WERI-Rb-1 (cell line): ENCODE measurements around the gene HDLBP.

ENCODE experiments used
- DNase-seq: peaks from one replicate; pipeline ENCODE4 v3.0.0-alpha.2; 2020
- H3K27ac ChIP-seq: fragments of 250-450 bp; sonication (Bioruptor Pico); 2 replicates; pipeline ENCODE4 v1.5.1; 2020; ENCODE audit warnings: mild to moderate bottlenecking, moderate library complexity
- H3K27me3 ChIP-seq: fragments of 250-450 bp; sonication (Bioruptor Pico); 2 replicates; pipeline ENCODE4 v1.5.1; 2021; ENCODE audit warnings: mild to moderate bottlenecking, low read depth, moderate library complexity; ENCODE audit not compliant: insufficient read depth, severe bottlenecking
- H3K36me3 ChIP-seq: fragments of 250-450 bp; sonication (Bioruptor Pico); 2 replicates; pipeline ENCODE4 v1.5.1; 2020; ENCODE audit warnings: mild to moderate bottlenecking, moderate library complexity
- H3K4me3 ChIP-seq: 2 replicates; pipeline ENCODE4 v1.5.1; 2011; ENCODE audit warnings: low read depth, mild to moderate bottlenecking, control low read depth, low read length
- H3K9me3 ChIP-seq: fragments of 250-450 bp; sonication (Bioruptor Pico); 2 replicates; pipeline ENCODE4 v1.5.1; 2021; ENCODE audit warnings: mild to moderate bottlenecking, moderate library complexity; ENCODE audit not compliant: severe bottlenecking
- CTCF ChIP-seq: IDR thresholded peaks from 2 replicates; pipeline ENCODE4 v1.5.1; 2011; ENCODE audit warnings: low read depth, mild to moderate bottlenecking, control low read depth, inconsistent platforms, low read length

The HDLBP gene

GRCh38 chr2:241265506-241265905 lies 50.0 kb downstream of the HDLBP start:
- H3K36me3 ChIP-seq = peaks cover 94% of the 10 kb centered on the region
- no peaks in the 10 kb centered on the region for H3K9me3 ChIP-seq
- no peak for DNase-seq
- no peaks in the 10 kb centered on the region for H3K27me3 ChIP-seq
- H3K4me3 ChIP-seq = no peak overlapping the region
- no peak for TF ChIP-seq CTCF
- H3K27ac ChIP-seq = no peak overlapping the region

- TF ChIP-seq CTCF = no peak
- Histone ChIP-seq H3K27ac (no peak overlapping the region), H3K27me3 (no peaks in the 10 kb centered on the region), H3K4me3 (no peak overlapping the region), H3K9me3 (no peaks in the 10 kb centered on the region), H3K36me3 (peaks cover 97% of the 10 kb centered on the region)
- no peak for DNase-seq
These were observed 52.4 kb downstream of the HDLBP start for GRCh38 chr2:241263061-241263460.

GRCh38 chr2:241261628-241262027 lies 53.8 kb downstream of the HDLBP start:
- Histone ChIP-seq H3K9me3 (no peaks in the 10 kb centered on the region), H3K27ac (no peak overlapping the region), H3K4me3 (no peak overlapping the region), H3K36me3 (peaks cover 96% of the 10 kb centered on the region), H3K27me3 (no peaks in the 10 kb centered on the region)
- 0 out of 2 replicates have a peak, but pooled peaks have one; percentile 12 for TF ChIP-seq CTCF
- DNase-seq = no peak

GRCh38 chr2:241260911-241261310 lies 54.6 kb downstream of the HDLBP start:
- H3K36me3 ChIP-seq = peaks cover 94% of the 10 kb centered on the region
- TF ChIP-seq CTCF = no peak
- no peaks in the 10 kb centered on the region for H3K27me3 ChIP-seq
- no peaks in the 10 kb centered on the region for H3K9me3 ChIP-seq
- no peak overlapping the region for H3K4me3 ChIP-seq
- no peak for DNase-seq
- H3K27ac ChIP-seq = no peak overlapping the region; the same call in 1 of the 2 replicates

GRCh38 chr2:241258505-241259280 lies 56.8 kb downstream of the HDLBP start:
- no peak for DNase-seq
- Histone ChIP-seq H3K27me3 (no peaks in the 10 kb centered on the region), H3K4me3 (no peak overlapping the region), H3K9me3 (no peaks in the 10 kb centered on the region), H3K36me3 (peaks cover 89% of the 10 kb centered on the region), H3K27ac (peak overlapping the region; percentile 13; the same call in 1 of the 2 replicates)
- TF ChIP-seq CTCF = no peak
